ENCODE measurements around the gene MMUT. TPM values are rescaled to one million over a fixed set of nuclear protein-coding genes. Genes with fewer than 3 reads are reported as not detected.
A peak's percentile ranks its signal among the peaks of the same experiment; 100 is the strongest.
"Not testable (repeated sequence)": the region's sequence is repeated elsewhere in the genome, so short reads cannot be mapped to it uniquely, and the experiment has no call there.

MMUT gene
- 10 to 100 TPM; 18.8 to 19.0 TPM for total RNA-seq
- long read RNA-seq, donor 1, transcript MUT-201 (13 exons, 3,749 nt) = major isoform, 18 of 26 reads
- long read RNA-seq, donor 1, partial matches to known transcripts = 2 of 26 reads
- long read RNA-seq, donor 1, other reads (novel, unspliced or antisense) = 6 of 26 reads
- long read RNA-seq, donor 2, transcript MUT-201 (13 exons, 3,749 nt) = major isoform, 31 of 46 reads
- long read RNA-seq, donor 2, partial matches to known transcripts = 9 of 46 reads
- long read RNA-seq, donor 2, other reads (novel, unspliced or antisense) = 6 of 46 reads

DNA sequence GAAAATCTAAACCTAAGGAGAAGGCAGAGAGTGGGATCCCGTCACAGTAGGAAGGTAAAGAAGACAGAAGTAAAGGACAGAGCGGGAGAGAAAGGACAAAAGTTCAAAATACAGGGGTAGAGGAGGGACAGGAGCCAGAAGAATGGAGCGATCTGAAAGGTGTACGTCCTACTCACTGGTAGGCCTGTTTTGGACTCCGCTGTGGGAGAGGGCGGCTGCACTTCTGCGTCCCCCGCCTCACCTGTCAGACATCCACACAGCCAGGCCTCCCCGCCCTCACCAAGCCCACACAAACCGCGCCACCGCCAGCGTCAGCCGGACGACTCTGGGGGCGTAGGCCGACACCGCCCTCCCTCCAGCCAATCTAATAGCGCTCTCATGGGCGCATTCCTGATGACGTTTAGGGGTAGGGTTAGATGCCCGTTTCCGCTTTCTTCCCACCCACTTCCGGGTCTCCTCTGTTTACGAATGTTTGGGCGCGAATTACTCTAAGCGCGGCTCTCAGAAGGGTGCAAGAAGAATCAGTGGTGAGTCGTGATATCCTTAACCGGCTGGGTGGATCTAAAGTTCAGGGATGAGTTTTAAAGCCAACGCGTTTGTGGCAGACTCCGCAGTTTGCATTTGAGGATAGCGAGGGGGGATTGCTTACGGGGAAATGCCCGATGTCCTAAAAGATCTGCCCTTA is at the start of gene MMUT, which contains the start of gene CENPQ:
Gene MMUT (minus strand): TSS at position 327 of the 685 bp plus-strand sequence. CDS start 3,787 bp downstream, outside the sequence.
Gene CENPQ (plus strand): TSS at position 444 of the 685 bp plus-strand sequence. CDS start 6,807 bp downstream, outside the sequence.
- DNase-seq (ENCODE audit: low spot score) = peak; percentile 97
- intact Hi-C loops (cut with DNase I) = no loop called here

DNA sequence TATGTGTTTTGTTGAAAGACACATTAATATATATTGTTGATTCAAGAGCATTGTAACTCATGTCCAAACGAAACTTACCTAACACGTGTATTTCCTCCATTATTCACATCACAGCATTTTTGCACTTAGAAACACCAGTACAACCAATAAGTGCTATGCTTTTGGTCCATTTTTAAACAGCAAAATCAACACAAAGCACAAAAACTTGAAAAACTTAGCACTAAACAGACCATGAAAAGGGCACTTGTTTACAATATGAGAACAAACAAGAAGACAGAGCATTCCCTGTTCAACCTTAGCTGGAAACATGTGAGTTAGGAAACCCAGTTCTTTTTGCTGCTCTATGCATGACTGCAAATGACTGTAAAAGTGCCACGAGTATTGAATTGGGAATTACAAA is 46.3 kb upstream of the MMUT start:
- intact Hi-C loops (cut with DNase I) = no loop called here
- DNase-seq (ENCODE audit: low spot score) = no peak

DNA sequence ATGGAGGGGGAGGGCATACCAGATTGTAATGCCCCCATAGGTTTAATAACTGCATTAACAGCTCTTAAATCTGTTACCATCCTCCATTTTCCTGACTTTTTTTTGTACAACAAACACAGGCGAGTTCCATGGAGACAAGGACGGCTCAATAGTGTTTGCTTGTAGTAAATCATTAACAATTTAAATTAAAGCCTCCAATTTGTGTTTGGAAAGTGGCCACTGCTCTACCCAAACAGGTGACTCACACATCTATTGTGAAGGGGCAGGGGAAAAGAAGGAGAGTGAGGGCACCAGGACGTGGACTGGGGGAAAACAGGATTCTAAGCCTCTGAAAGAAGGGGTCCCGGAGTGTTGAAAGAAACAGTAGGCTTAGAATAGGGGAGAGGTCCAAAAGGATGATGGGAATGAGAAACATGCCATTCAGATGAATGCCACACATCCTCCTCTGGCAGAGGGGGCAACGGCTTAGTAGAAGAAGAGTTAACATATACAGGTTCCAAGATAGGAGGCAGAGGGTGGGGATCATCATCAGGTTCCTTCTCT is 43.6 kb upstream of the MMUT start:
- intact Hi-C loops (cut with DNase I) = no loop called here
- DNase-seq (ENCODE audit: low spot score) = no peak

DNA sequence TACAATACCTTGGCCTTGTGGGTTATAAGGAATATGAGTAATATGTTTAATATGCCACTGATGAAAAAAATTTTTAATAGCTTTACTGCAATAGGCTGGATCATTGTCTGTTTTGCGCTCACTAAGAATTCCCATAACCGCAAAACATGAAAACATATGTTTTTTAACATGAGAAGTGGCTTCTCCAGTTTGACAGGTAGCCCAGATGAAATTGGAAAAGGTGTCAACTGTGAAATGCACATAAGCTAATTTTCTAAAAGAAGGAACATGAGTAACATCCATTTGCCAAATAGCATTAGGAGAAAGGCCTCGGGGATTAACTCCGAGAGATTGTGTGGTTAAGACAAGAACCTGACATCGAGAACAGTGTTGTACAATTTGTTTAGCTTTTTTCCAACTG is 41.6 kb upstream of the MMUT start:
- DNase-seq (ENCODE audit: low spot score) = no peak
- intact Hi-C loops (cut with DNase I) = no loop called here

DNA sequence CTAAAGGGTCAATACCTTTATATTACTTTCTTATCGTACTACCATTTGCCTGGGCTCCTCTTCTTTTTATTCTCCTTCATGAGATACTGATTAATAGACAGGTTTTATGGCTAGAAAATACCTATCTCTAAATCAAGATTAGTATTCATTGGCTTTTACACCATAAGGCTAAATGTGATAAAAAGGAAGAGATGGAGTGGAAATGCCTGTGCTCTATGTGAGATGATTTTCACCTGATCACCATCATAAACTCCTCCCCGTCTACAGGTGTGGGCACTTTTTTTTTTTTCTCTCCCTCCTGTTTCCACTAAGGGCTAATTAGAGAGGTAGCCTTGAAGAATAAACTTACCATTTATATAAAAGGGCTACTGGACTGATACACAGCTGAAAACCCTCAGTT is 36.6 kb upstream of the MMUT start, which contains the start of gene GLYATL3:
Gene GLYATL3 (plus strand): TSS at position 301 of the 400 bp plus-strand sequence. CDS start 12,068 bp downstream, outside the sequence.
- intact Hi-C loops (cut with DNase I) = no loop called here
- no peak for DNase-seq (ENCODE audit: low spot score)

DNA sequence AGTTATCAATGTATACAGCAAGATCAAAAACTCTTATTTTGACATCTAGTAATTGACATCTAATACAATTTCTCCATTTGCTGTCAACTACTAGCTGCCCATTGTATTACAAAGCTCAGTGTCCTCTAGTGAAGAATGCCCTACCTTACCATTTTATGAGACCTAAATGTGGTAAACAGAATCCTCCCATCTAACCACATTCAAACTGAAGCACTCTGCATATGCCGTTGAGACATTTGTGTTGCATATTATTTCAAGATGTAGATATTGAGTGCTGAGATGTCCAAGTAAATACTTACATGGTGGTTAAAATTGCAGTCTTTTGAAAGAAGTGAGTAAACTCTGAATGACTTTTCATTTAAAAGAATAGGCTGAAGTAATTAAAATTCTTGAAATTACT is 36.1 kb upstream of the MMUT start:
- intact Hi-C loops (cut with DNase I) = no loop called here
- DNase-seq (ENCODE audit: low spot score) = no peak

DNA sequence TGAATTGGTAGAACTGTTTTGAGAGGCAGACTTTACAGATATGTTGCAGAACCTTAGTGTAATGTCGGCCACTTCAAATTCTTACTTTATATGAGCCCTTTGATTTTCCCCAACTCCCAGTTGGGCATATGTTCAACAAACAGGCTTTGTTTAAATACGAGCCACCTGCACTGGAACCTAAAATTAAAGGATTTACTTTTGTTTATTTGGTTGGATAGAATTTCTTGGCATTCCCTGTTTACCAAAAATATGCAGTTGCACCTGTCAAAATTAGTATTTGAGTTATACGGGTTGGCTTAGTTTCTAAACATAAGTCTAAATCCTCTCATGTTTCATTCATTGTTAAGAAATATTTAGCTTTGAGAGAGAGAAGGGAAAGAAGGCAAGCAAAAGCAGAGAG is 34.3 kb upstream of the MMUT start:
- DNase-seq (ENCODE audit: low spot score) = no peak
- intact Hi-C loops (cut with DNase I) = no loop called here

DNA sequence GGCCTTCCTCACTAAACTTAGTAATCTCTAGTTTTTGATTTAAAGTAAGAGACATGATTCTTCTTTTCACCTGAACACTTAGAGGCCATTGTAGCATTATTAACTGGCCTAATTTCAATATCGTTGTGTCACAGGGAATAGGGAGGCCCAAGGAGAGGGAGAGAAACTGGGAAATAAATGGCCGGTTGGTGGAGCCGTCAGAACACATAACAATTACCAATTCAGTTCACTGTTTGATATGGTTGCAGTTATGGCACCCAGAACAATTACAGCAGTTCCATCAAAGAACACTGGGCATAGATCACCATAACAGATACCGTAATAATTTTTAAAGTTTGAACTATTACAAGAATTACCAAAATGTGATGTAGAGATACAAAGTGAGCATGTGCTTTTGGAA is 27.6 kb upstream of the MMUT start:
- DNase-seq (ENCODE audit: low spot score) = no peak
- intact Hi-C loops (cut with DNase I) = no loop called here

DNA sequence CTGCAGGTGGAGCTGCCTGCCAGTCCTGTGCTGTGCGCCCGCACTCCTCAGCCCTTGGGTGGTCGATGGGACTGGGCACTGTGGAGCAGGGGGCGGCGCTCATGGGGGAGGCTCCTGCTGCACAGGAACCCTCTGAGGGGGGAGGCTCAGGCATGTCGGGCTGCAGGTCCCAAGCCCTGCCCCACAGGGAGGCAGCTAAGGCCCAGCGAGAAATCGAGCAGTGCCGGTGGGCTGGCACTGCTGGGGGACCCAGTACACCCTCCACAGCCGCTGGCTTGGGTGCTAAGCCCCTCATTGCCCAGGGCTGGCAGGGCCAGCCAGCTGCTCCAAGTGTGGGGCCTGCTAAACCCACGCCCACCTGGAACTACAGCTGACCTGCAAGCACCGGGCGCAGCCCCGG is 20.3 kb upstream of the MMUT start:
- intact Hi-C loops (cut with DNase I); DNase-seq (ENCODE audit: low spot score): not testable (repeated sequence)

DNA sequence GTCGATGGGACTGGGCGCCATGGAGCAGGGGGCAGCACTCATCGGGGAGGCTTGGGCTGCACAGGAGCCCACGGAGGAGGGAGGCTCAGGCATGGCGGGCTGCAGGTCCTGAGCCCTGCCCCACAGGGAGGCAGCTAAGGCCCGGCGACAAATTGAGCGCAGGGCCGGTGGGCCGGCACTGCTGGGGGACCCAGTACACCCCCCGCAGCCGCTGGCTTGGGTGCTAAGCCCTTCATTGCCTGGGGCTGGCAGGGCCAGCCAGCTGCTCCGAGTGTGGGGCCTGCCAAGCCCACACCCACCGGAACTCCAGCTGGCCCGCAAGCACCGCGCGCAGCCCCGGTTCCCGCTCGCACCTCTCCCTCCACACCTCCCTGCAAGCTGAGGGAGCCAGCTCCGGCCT is 18.8 kb upstream of the MMUT start:
- DNase-seq (ENCODE audit: low spot score); intact Hi-C loops (cut with DNase I): not testable (repeated sequence)

DNA sequence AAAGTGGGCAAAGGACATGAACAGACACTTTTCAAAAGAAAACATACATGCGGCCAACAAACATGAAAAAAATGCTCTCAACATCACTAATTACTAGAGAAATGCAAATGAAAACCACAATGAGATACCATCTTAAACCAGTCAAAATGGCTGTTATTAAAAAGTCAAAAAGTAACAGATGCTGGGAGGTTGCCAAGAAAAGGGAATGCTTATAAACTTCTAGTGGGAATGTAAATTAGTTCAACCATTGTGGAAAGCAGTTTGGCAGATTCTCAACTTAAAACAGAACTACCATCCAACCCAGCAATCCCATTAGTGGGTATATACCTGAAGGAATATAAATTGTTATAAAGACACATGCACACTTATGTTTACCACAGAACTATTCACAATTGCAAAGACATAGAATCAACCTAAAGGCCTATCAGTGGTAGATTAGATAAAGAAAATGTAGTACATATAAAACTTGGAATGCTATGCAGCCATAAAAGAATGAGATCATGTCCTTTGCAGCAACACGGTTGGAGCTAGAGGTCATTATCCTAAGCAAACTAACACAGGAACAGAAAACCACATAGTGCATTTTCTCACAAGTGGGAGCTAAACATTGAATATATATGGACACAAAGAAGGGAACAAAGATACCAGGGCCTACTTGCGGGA is 16.4 kb upstream of the MMUT start:
- no peak for DNase-seq (ENCODE audit: low spot score)
- intact Hi-C loops (cut with DNase I) = no loop called here

DNA sequence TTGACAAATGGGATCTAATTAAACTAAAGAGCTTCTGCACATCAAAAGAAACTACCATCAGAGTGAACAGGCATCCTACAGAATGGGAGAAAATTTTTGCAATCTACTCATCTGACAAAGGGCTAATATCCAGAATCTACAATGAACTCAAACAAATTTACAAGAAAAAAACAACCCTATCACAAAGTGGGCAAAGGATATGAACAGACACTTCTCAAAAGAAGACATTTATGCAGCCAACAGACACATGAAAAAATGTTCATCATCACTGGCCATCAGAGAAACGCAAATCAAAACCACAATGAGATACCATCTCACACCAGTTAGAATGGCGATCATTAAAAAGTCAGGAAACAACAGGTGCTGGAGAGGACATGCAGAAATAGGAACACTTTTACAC is 13.5 kb upstream of the MMUT start:
- intact Hi-C loops (cut with DNase I); DNase-seq (ENCODE audit: low spot score): not testable (repeated sequence)

DNA sequence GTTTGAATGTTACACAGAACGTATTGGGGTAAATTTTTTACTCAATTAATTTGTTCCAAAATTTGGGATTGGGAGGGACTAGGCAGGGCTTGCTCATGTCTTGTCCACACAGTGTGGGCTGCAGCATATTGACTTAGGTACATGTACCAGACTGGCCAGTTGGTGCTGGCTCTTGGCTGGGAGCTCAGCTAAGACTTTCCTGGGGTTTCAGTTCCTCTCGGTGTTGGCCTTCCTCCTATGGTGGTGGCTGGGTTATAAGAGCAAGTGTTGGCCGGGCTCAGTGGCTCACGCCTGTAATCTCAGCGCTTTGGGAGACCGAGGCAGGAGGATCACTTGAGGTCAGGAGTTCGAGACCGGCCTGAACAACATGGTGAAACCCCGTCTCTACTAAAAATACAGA is 5.0 kb upstream of the MMUT start:
- no peak for DNase-seq (ENCODE audit: low spot score)
- intact Hi-C loops (cut with DNase I) = loop anchor here in 1 of 2 donors (5.0 kb wide), 1 partner anchor 381 kb away; no protein-coding TSS in a partner anchor

DNA sequence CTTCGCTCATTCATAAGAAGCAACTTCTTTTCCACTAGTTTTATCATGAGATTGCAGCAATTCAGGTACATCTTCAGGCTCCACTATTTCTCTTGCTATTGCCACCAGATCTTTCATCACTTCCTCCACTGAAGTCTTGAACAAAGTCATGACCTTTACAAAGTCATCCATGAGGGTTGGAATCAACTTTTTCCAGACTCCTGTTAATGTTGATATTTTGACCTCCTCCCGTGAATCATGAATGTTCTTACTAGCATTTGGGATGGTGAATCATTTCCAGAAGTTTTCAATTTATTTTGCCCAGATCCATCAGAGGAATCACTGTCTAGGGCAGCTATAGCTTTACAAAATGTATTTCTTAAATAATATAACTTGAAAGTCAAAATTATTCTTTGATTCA is 1.6 kb upstream of the MMUT start:
- no peak for DNase-seq (ENCODE audit: low spot score)
- intact Hi-C loops (cut with DNase I) = loop anchor here in 1 of 2 donors (5.0 kb wide), 1 partner anchor 377 kb away; no protein-coding TSS in a partner anchor

DNA sequence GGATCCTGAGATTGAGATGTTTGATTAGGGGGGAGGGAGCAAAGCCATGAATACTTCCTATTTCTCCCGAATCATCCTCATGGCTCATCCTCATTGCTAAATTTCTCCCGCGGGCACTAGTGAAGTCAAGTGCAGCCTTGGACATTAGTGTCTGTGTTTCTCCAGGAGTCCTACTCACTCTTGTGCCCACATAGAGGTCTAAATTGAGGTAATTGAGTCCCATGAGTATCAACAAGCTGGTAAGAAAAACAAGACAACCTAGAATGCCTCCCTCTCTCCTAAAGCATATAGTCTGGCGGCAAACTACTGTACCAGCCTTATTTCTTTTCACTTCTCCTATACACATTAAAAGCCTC is 537 bp upstream of the MMUT start:
- no peak for DNase-seq (ENCODE audit: low spot score)
- intact Hi-C loops (cut with DNase I) = no loop called here

DNA sequence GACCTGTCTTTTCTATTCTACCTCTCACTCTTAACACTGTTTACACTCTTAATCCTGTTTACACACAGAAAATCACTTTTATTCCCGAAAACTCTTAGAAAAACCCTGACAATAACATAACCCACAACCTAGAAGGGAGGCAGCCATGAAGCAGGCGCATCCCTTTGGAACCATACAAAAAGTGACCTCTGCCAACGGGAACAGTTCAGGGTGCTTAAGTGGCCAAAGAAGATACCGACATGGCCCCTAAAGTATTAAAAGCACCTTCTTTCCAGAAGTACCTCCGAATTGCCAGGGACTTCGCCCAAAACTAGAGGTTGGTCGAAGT is 490 bp downstream of the MMUT start:
- intact Hi-C loops (cut with DNase I) = no loop called here
- DNase-seq (ENCODE audit: low spot score) = no peak

DNA sequence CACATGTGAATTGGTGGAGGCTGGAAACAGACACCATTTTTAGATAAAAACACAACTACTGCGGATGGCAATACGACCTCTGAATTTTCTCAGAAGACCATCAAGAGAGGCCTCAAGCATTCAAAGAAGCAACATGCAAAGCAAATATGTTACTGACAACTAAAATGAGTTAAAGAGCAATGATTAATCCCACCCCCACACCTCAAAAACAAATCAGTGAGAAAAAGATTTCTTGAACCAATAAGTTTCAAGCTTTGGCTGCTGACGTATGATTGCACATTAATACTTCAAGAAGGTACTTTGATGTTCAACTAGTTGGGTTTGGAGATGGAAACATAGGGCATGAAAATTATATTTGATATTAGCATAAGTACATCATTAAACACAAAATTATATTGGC is 982 bp downstream of the MMUT start:
- intact Hi-C loops (cut with DNase I) = no loop called here
- no peak for DNase-seq (ENCODE audit: low spot score)

DNA sequence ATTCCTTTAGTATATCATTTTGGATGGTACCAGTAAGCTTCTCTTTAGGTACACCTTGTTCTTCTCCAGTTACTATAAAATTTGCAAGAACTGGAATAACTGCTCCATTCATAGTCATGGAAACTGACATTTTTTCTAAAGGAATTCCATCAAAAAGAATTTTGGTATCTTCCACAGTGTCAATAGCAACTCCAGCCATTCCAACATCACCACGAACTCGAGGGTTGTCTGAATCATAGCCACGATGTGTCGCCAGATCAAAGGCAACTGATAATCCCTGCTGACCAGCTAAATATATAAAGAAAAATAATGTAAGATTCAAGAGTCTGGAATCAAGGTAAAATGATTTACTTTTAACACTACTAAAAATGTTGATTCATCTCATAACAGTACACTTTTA is 5.3 kb downstream of the MMUT start:
- no peak for DNase-seq (ENCODE audit: low spot score)
- intact Hi-C loops (cut with DNase I) = no loop called here

DNA sequence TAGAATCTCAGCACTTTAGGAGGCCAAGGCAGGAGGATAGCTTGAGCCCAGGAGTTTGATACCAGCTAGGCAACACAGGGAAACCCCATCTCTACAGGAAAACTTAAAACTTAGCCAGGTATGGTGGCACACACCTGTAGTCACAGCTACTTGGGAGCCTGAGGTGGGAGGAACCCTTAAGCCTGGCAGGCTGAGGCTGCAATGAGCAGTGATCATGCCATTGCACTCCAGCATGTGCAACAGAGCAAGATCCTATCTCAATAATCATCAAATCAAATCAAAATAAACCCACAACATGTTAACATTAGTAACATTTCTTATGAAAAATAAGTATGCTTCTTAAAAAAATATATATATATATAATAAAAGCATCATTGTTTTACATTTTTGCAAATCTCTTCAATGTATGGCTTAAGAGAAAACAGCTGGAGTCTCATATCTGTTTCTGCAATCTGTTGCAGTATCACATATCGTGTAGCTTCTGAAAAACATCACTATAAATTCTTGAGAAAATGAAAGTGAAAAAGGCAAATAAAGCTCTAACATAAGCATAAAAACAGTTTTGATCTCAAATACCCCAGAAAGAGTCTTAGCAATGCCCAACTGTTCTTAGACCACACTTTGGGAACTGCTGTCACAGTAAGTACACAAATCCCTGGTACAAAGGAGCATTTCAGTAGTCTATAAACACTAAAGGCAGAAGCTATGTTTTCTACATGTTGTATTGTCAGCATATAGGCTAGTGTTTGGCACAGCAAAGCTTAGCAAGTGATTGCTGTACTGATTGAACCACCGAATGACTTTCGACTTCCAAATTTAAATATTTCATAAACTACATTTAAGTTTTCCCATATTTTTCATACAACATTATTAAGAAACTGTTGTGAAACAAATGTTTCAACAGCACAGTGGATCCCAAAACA is 8.0 kb downstream of the MMUT start:
- intact Hi-C loops (cut with DNase I) = no loop called here
- no peak for DNase-seq (ENCODE audit: low spot score)
